Stimulated activated effector memory CD8-positive, alpha-beta T cell treated with anti-CD3 and anti-CD28 coated beads, Interleukin-12 subunit alpha, Interleukin-12 subunit beta, amount 100 ng/mL, for 72 hours (primary cell): ENCODE measurements around the gene MYBPC2.
"Not testable (repeated sequence)": the region's sequence is repeated elsewhere in the genome, so short reads cannot be mapped to it uniquely, and the experiment has no call there.

Source experiments
- ATAC-seq: fragments of 150-1000 bp; cut with Tn5 transposase; 2 replicates; pipeline ENCODE4 v1.10.0; 2021
- DNase-seq, 2 donors: peaks; one replicate each; pipeline ENCODE4 v3.0.0; 2021 to 2022; ENCODE audit warnings: low spot score in 2 of 2
- H3K27ac Mint-ChIP-seq: one replicate; pipeline ENCODE4 v1.8.0; 2022; ENCODE audit warnings: mild to moderate bottlenecking, mixed read lengths
- H3K36me3 Mint-ChIP-seq: one replicate; pipeline ENCODE4 v1.8.0; 2022; ENCODE audit warnings: mild to moderate bottlenecking, mixed read lengths
- H3K4me1 Mint-ChIP-seq: one replicate; pipeline ENCODE4 v1.8.0; 2022; ENCODE audit warnings: mixed read lengths
- H3K4me3 Mint-ChIP-seq: one replicate; pipeline ENCODE4 v1.8.0; 2022; ENCODE audit warnings: mild to moderate bottlenecking, mixed read lengths
- H3K9me3 Mint-ChIP-seq: one replicate; pipeline ENCODE4 v1.8.0; 2022; ENCODE audit warnings: mixed read lengths

MYBPC2 gene

GRCh38 chr19:50433201-50434180, 799 bp downstream of the MYBPC2 start:
- H3K27ac Mint-ChIP-seq = peak overlapping the region; percentile 92

GRCh38 chr19:50434525-50434924, 1.8 kb downstream of the MYBPC2 start:
- Mint-ChIP-seq H3K9me3 (no peaks in the 10 kb centered on the region), H3K4me3 (no peak overlapping the region), H3K4me1 (peaks cover 23% of the 10 kb centered on the region), H3K27ac (no peak overlapping the region), H3K36me3 (peaks cover 4% of the 10 kb centered on the region)
- DNase-seq (no peak), ATAC-seq (no peak)

More at GRCh38 chr19:50433201-50434180, 799 bp downstream of the MYBPC2 start:
- no peak for DNase-seq
- Mint-ChIP-seq H3K4me3 (peak overlapping the region; percentile 90), H3K4me1 (peaks cover 22% of the 10 kb centered on the region), H3K9me3 (no peaks in the 10 kb centered on the region), H3K36me3 (peaks cover 4% of the 10 kb centered on the region)
- no peak for ATAC-seq

GRCh38 chr19:50435221-50435620, 2.5 kb downstream of the MYBPC2 start:
- Mint-ChIP-seq H3K9me3 (no peaks in the 10 kb centered on the region), H3K36me3 (peaks cover 4% of the 10 kb centered on the region), H3K27ac (no peak overlapping the region), H3K4me3 (no peak overlapping the region), H3K4me1 (peaks cover 28% of the 10 kb centered on the region)
- DNase-seq = no peak
- no peak for ATAC-seq

- Mint-ChIP-seq H3K27ac (peak overlapping the region; percentile 42), H3K36me3 (peaks cover 4% of the 10 kb centered on the region), H3K9me3 (no peaks in the 10 kb centered on the region), H3K4me3 (no peak overlapping the region), H3K4me1 (peaks cover 26% of the 10 kb centered on the region)
- DNase-seq (no peak), ATAC-seq (no peak)
Observed at GRCh38 chr19:50435627-50436026, 2.9 kb downstream of the MYBPC2 start.

GRCh38 chr19:50437862-50438449, 5.3 kb downstream of the MYBPC2 start:
- DNase-seq (no peak), ATAC-seq (no peak)
- Mint-ChIP-seq H3K36me3 (peaks cover 3% of the 10 kb centered on the region), H3K4me3 (no peak overlapping the region), H3K9me3 (no peaks in the 10 kb centered on the region), H3K27ac (no peak overlapping the region), H3K4me1 (peaks cover 7% of the 10 kb centered on the region)

- not testable (repeated sequence) for H3K36me3 Mint-ChIP-seq, H3K4me3 Mint-ChIP-seq, H3K4me1 Mint-ChIP-seq, H3K27ac Mint-ChIP-seq, ATAC-seq, H3K9me3 Mint-ChIP-seq, DNase-seq
Observed at GRCh38 chr19:50439130-50439529, 6.4 kb downstream of the MYBPC2 start.

GRCh38 chr19:50444059-50444458, 11.4 kb downstream of the MYBPC2 start:
- Mint-ChIP-seq H3K27ac (no peak overlapping the region), H3K36me3 (no peaks in the 10 kb centered on the region), H3K4me1 (peaks cover 5% of the 10 kb centered on the region), H3K4me3 (no peak overlapping the region), H3K9me3 (no peaks in the 10 kb centered on the region)
- no peak for DNase-seq
- no peak for ATAC-seq

GRCh38 chr19:50447053-50447452, 14.4 kb downstream of the MYBPC2 start:
- no peaks in the 10 kb centered on the region for H3K36me3 Mint-ChIP-seq
- H3K4me3 Mint-ChIP-seq = no peak overlapping the region
- H3K9me3 Mint-ChIP-seq = no peaks in the 10 kb centered on the region
- ATAC-seq (no peak), DNase-seq (no peak)
- no peak overlapping the region for H3K27ac Mint-ChIP-seq
- H3K4me1 Mint-ChIP-seq = no peaks in the 10 kb centered on the region

- Mint-ChIP-seq H3K27ac (no peak overlapping the region), H3K9me3 (no peaks in the 10 kb centered on the region), H3K4me1 (no peaks in the 10 kb centered on the region), H3K36me3 (no peaks in the 10 kb centered on the region), H3K4me3 (no peak overlapping the region)
- ATAC-seq (no peak), DNase-seq (no peak)
Observed at GRCh38 chr19:50447750-50448149, 15.1 kb downstream of the MYBPC2 start.

- no peaks in the 10 kb centered on the region for H3K36me3 Mint-ChIP-seq
- no peak for DNase-seq
- no peak overlapping the region for H3K4me3 Mint-ChIP-seq
- H3K4me1 Mint-ChIP-seq = no peaks in the 10 kb centered on the region
- no peak for ATAC-seq
- H3K9me3 Mint-ChIP-seq = no peaks in the 10 kb centered on the region
- no peak overlapping the region for H3K27ac Mint-ChIP-seq
Observed at GRCh38 chr19:50449236-50449899, 16.7 kb downstream of the MYBPC2 start.

- Mint-ChIP-seq H3K36me3 (no peaks in the 10 kb centered on the region), H3K4me3 (no peak overlapping the region), H3K9me3 (no peaks in the 10 kb centered on the region), H3K27ac (no peak overlapping the region), H3K4me1 (no peaks in the 10 kb centered on the region)
- no peak for DNase-seq
- ATAC-seq = no peak
Observed at GRCh38 chr19:50450369-50451222, 17.9 kb downstream of the MYBPC2 start.

GRCh38 chr19:50451223-50451534, 18.5 kb downstream of the MYBPC2 start:
- Mint-ChIP-seq H3K4me3 (no peak overlapping the region), H3K4me1 (no peaks in the 10 kb centered on the region), H3K36me3 (no peaks in the 10 kb centered on the region), H3K9me3 (no peaks in the 10 kb centered on the region), H3K27ac (no peak overlapping the region)
- no peak for ATAC-seq
- no peak for DNase-seq

- Mint-ChIP-seq H3K36me3 (no peaks in the 10 kb centered on the region), H3K27ac (no peak overlapping the region), H3K9me3 (no peaks in the 10 kb centered on the region), H3K4me1 (no peaks in the 10 kb centered on the region), H3K4me3 (no peak overlapping the region)
- ATAC-seq (no peak), DNase-seq (no peak)
Observed at GRCh38 chr19:50453243-50453642, 20.6 kb downstream of the MYBPC2 start.

GRCh38 chr19:50455992-50456391, 23.3 kb downstream of the MYBPC2 start:
- Mint-ChIP-seq H3K27ac (no peak overlapping the region), H3K9me3 (no peaks in the 10 kb centered on the region), H3K4me1 (peaks cover 13% of the 10 kb centered on the region), H3K4me3 (no peak overlapping the region), H3K36me3 (no peaks in the 10 kb centered on the region)
- ATAC-seq (no peak), DNase-seq (no peak)

- no peaks in the 10 kb centered on the region for H3K9me3 Mint-ChIP-seq
- H3K27ac Mint-ChIP-seq = no peak overlapping the region
- DNase-seq = no peak
Observed at GRCh38 chr19:50457300-50457699, 24.6 kb downstream of the MYBPC2 start.

More at GRCh38 chr19:50457300-50457699, 24.6 kb downstream of the MYBPC2 start:
- ATAC-seq = no peak
- no peak overlapping the region for H3K4me3 Mint-ChIP-seq
- H3K4me1 Mint-ChIP-seq = peaks cover 20% of the 10 kb centered on the region
- no peaks in the 10 kb centered on the region for H3K36me3 Mint-ChIP-seq
